HS-27A (cell line): Measurements from ENCODE around the gene BMPR2.
"Not testable (repeated sequence)": the region's sequence is repeated elsewhere in the genome, so short reads cannot be mapped to it uniquely, and the experiment has no call there.

ENCODE experiments used
- DNase-seq: peaks from one replicate; pipeline ENCODE4 v3.0.0-alpha.2; 2012; ENCODE audit warnings: low read depth, missing footprints

Gene BMPR2

GRCh38 chr2:202535290-202535689, 159.2 kb downstream of the BMPR2 start:
- DNase-seq, result not testable (repeated sequence)

- no peak for DNase-seq
These were observed 165.0 kb downstream of the BMPR2 start for GRCh38 chr2:202541137-202541536.

- DNase-seq, result no peak
These were observed 166.0 kb downstream of the BMPR2 start for GRCh38 chr2:202542142-202542541.

GRCh38 chr2:202545523-202545922, 169.4 kb downstream of the BMPR2 start:
- no peak for DNase-seq

- no peak for DNase-seq
These were observed 169.8 kb downstream of the BMPR2 start for GRCh38 chr2:202545931-202546330.

GRCh38 chr2:202546499-202547141, 170.5 kb downstream of the BMPR2 start:
- DNase-seq, result not testable (repeated sequence)

- DNase-seq, result no peak
These were observed 172.1 kb downstream of the BMPR2 start for GRCh38 chr2:202548240-202548639.

GRCh38 chr2:202551000-202551399, 174.9 kb downstream of the BMPR2 start:
- not testable (repeated sequence) for DNase-seq

GRCh38 chr2:202555356-202555755, 179.2 kb downstream of the BMPR2 start:
- DNase-seq, result no peak

GRCh38 chr2:202560200-202560599, 184.1 kb downstream of the BMPR2 start:
- no peak for DNase-seq

- DNase-seq, result no peak
These were observed 188.1 kb downstream of the BMPR2 start for GRCh38 chr2:202564226-202564625.

GRCh38 chr2:202566286-202566685, 190.2 kb downstream of the BMPR2 start:
- DNase-seq, result no peak

- DNase-seq, result no peak
These were observed 198.4 kb downstream of the BMPR2 start for GRCh38 chr2:202574541-202574940.

GRCh38 chr2:202575194-202575593, 199.1 kb downstream of the BMPR2 start:
- DNase-seq, result not testable (repeated sequence)

GRCh38 chr2:202577250-202578183, 201.4 kb downstream of the BMPR2 start:
- no peak for DNase-seq

GRCh38 chr2:202582846-202583245, 206.7 kb downstream of the BMPR2 start:
- DNase-seq, result not testable (repeated sequence)

GRCh38 chr2:202583709-202584219, 207.6 kb downstream of the BMPR2 start:
- no peak for DNase-seq

- DNase-seq, result no peak
These were observed 212.8 kb downstream of the BMPR2 start for GRCh38 chr2:202588647-202589581.

GRCh38 chr2:202589582-202589949, 213.4 kb downstream of the BMPR2 start:
- no peak for DNase-seq

GRCh38 chr2:202592566-202592965, 216.4 kb downstream of the BMPR2 start:
- no peak for DNase-seq

- no peak for DNase-seq
These were observed 223.0 kb downstream of the BMPR2 start for GRCh38 chr2:202599105-202599504.

- no peak for DNase-seq
These were observed 223.8 kb downstream of the BMPR2 start for GRCh38 chr2:202599911-202600310.
